Transverse colon (tissue), 4 donors: ENCODE measurements around the gene ZBTB18.
A peak's percentile ranks its signal among the peaks of the same experiment; 100 is the strongest.

Experiments
- CTCF ChIP-seq, 5 experiments: fragments of 200-600 bp in 3 of 5; fragments of 450-650 bp in 2 of 5; sonication (generic) in 3 of 5; IDR thresholded peaks; 1 replicate in 2 of 5; 2 replicates in 3 of 5; pipeline ENCODE4 v1.5.1; 2016 to 2017; ENCODE audit warnings: antibody characterized with exemption in 5 of 5, inconsistent platforms in 3 of 5, mild to moderate bottlenecking in 2 of 5, moderate library complexity in 1 of 5
- EP300 ChIP-seq: sonication (generic); formaldehyde crosslinking; IDR thresholded peaks from one replicate; pipeline ENCODE4 v1.6.1; 2017; ENCODE audit warnings: antibody characterized with exemption, low read depth
- POLR2A ChIP-seq: fragments of 450-650 bp; IDR thresholded peaks from one replicate; pipeline ENCODE4 v1.6.1; 2016; ENCODE audit warnings: antibody characterized with exemption, mild to moderate bottlenecking, moderate library complexity
- POLR2AphosphoS5 ChIP-seq, 3 donors: sonication (generic); formaldehyde crosslinking; IDR thresholded peaks; one replicate each; pipeline ENCODE4 v1.6.1; 2016; ENCODE audit warnings: antibody characterized with exemption in 3 of 3

- TF ChIP-seq POLR2AphosphoS5 (IDR thresholded peaks at IDR 0.05) (peak; percentile 45 to 58 (median 53)), POLR2A (peak; percentile 63), CTCF (IDR thresholded peaks at IDR 0.05) (no peak), EP300 (no peak)
Observed at GRCh38 chr1:244092964-244093638, 42.0 kb downstream of the ZBTB18 start.
